AG09309 (cell line): ENCODE results near the gene ANKRD33.

Experiments used
- DNase-seq: peaks from one replicate; pipeline ENCODE4 v3.0.0-alpha.2; 2010; ENCODE audit warnings: low read depth
- H3K4me3 ChIP-seq: 2 replicates; pipeline ENCODE4 v1.5.1; 2011; ENCODE audit warnings: mild to moderate bottlenecking, low read depth, low read length, moderate library complexity; ENCODE audit not compliant: control insufficient read depth
- TF ChIP-seq, protein P1 (sequence below): IDR thresholded peaks from 2 replicates; pipeline ENCODE4 v1.5.1; 2011; ENCODE audit warnings: mild to moderate bottlenecking, low read depth, low read length, inconsistent platforms; ENCODE audit not compliant: insufficient read depth, control insufficient read depth; ENCODE audit errors: missing control alignments

ANKRD33 gene

DNA sequence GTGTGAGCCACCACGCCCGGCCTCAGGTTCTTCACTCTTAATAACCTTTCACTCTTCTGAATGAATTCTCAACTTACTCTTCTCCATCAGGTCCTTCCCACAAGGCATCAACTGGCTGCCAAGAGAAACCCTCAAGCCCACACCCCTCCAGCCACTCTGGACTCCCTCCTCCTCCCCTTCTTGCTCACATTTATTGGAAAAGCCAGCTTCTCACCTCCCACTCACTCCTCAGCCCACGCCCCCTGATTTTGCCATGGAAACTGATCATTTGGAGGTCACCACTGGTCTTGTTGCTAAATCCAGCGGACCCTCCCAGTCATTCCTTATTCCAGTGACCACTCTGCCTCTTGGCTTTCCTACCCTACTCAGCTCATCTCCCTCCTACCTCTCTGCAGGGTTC lies 46.2 kb downstream of the ANKRD33 start:
- H3K4me3 ChIP-seq, result no peak overlapping the region
- DNase-seq, result no peak
- TF ChIP-seq, protein P1, sequence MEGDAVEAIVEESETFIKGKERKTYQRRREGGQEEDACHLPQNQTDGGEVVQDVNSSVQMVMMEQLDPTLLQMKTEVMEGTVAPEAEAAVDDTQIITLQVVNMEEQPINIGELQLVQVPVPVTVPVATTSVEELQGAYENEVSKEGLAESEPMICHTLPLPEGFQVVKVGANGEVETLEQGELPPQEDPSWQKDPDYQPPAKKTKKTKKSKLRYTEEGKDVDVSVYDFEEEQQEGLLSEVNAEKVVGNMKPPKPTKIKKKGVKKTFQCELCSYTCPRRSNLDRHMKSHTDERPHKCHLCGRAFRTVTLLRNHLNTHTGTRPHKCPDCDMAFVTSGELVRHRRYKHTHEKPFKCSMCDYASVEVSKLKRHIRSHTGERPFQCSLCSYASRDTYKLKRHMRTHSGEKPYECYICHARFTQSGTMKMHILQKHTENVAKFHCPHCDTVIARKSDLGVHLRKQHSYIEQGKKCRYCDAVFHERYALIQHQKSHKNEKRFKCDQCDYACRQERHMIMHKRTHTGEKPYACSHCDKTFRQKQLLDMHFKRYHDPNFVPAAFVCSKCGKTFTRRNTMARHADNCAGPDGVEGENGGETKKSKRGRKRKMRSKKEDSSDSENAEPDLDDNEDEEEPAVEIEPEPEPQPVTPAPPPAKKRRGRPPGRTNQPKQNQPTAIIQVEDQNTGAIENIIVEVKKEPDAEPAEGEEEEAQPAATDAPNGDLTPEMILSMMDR, result no peak

DNA sequence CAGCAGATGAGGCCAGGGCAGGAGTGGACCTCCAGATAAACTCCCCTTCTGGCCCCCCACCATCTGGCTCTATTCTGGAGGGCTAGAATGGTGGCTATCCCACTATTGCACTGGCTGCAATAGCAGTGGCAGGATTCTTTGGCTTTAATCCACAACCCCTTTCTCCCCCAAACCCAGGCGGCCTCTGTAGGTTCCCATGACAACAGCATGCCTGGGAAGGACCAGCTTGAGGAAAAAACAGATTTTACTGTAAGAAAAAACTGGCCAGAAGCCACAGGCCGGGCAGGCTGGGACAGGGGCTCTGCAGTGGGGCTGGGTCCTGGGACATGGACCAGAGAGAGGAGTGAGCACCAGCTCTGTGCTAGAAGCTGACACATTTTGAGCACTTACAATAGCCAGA lies 50.0 kb downstream of the ANKRD33 start:
- TF ChIP-seq, protein P1, result no peak
- no peak for DNase-seq
- no peak overlapping the region for H3K4me3 ChIP-seq

DNA sequence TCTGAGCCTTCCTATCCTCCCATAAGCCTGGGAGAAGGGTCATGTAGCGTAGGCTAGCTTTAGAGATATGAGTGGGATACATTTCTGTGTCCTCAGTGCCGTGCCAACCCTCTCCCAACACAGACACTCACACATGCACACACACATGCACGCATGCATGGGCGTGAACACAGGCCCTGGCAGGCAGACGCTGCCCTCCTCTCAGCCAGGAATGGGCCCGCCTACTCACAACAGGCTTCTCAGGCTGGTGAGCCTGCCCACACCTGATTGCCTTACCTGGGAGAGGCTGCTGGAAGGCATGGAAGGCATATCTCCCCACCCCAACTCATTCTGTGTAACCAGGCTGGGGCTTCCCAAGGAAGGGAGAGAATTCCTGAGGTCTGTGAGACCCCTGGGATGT lies 50.8 kb downstream of the ANKRD33 start:
- DNase-seq, result no peak
- no peak overlapping the region for H3K4me3 ChIP-seq
- TF ChIP-seq, protein P1, result no peak

DNA sequence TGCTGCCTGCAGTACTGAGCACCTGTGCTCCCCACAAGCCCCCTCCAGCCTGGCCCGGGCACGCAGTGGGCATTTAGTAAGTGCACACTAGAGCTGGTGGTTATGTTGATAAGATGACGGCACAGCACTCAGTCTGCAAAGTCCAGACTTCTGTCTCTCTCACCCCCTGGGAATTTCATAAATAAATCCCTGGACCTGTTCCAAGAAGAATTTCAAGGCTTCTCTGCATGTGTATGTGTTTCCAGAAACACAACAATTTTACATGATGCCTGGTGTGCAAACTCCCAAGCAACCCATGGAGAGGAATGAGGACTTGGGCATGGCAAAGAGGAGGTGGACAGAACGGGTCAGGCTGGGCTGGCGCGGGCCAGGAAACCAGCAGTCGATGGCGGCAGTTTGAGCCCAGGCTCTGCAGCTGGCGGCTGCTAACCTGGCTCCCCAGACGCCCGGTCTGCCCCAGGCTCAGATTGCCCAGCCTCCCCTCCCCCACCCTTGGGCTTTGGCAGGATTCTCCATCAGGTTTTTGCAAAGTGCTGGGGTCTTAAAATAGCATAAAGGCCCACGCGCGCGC lies 53.2 kb downstream of the ANKRD33 start:
- H3K4me3 ChIP-seq, result no peak overlapping the region
- no peak for DNase-seq
- TF ChIP-seq, protein P1, result no peak
